IgD-negative memory B cell (primary cell): ENCODE results near the gene KCNQ1. TPM values are rescaled to one million over a fixed set of nuclear protein-coding genes. Genes with fewer than 3 reads are reported as not detected.

Experiments
- H3K27ac Mint-ChIP-seq, 3 donors: one replicate each; pipeline ENCODE4 v1.8.0; 2020 to 2022; ENCODE audit warnings: mild to moderate bottlenecking in 3 of 3, mixed read lengths in 3 of 3, moderate library complexity in 1 of 3
- H3K27me3 Mint-ChIP-seq: one replicate; pipeline ENCODE4 v1.8.0; 2021; ENCODE audit warnings: mixed read lengths
- H3K36me3 Mint-ChIP-seq: one replicate; pipeline ENCODE4 v1.8.0; 2020; ENCODE audit warnings: mild to moderate bottlenecking, mixed read lengths
- H3K4me1 Mint-ChIP-seq, 3 donors: one replicate each; pipeline ENCODE4 v1.8.0; 2020 to 2022; ENCODE audit warnings: mixed read lengths in 3 of 3, mild to moderate bottlenecking in 1 of 3
- H3K4me3 Mint-ChIP-seq, 4 donors: one replicate each; pipeline ENCODE4 v1.8.0; 2020 to 2022; ENCODE audit warnings: mild to moderate bottlenecking in 4 of 4, mixed read lengths in 4 of 4, moderate library complexity in 3 of 4
- H3K9me3 Mint-ChIP-seq, 3 donors: one replicate each; pipeline ENCODE4 v1.8.0; 2020 to 2021; ENCODE audit warnings: mixed read lengths in 3 of 3, mild to moderate bottlenecking in 1 of 3
- polyA plus RNA-seq: library from polyadenylated mRNA; unstranded; fragments of 300-500 nt; fragmentation: Illumina TruSeq; gene quantifications from one replicate; pipeline ENCODE4 v1.2.3, GENCODE V29; 2021

Gene KCNQ1
- polyA plus RNA-seq, 1 donor from 2014 or later: 20.5 TPM

DNA sequence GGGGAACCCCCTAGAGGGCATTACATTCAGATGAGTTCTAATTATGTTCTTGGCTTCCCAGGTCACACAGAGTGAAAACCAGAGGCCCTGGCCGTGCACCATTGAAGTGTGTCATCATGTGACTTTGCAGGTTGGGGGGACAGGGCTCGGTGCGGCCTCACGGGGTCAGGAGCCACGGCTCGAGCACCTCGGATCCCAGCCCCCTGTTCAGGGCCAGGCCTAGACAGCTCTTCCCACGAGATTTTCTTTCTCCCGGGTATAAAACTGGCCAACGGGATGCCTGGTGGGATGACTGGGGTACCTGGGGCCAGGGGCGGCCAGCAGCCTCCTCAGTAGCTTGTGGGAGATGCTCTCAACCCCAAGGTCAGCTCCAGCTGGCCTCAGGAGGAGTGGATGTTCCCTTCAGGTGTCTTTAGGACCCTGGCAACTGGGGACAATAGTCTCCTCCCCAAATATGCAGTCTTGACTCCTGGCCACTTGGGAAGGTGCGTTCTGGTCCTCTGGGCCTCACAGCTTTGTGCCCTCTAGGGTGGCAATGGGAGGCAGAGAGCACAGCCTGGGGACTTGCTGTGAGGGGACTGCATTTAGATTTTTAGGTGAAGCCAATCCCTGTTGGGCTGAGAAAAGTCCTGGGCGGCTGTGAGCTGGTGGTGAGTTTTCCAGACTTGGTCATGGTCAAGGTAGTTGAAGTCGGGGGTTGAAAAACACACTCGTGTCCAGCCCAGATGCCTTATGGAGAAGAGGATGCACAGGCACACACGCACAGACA lies 95.6 kb downstream of the KCNQ1 start:
- no peak overlapping the region for H3K27ac Mint-ChIP-seq
- no peak overlapping the region for H3K4me3 Mint-ChIP-seq
- H3K36me3 Mint-ChIP-seq: peaks cover 2% of the 10 kb centered on the region
- no peaks in the 10 kb centered on the region for H3K27me3 Mint-ChIP-seq
- peaks cover 18 to 20% (median 19%) of the 10 kb centered on the region in 3 donors for H3K4me1 Mint-ChIP-seq
- no peaks in the 10 kb centered on the region for H3K9me3 Mint-ChIP-seq

DNA sequence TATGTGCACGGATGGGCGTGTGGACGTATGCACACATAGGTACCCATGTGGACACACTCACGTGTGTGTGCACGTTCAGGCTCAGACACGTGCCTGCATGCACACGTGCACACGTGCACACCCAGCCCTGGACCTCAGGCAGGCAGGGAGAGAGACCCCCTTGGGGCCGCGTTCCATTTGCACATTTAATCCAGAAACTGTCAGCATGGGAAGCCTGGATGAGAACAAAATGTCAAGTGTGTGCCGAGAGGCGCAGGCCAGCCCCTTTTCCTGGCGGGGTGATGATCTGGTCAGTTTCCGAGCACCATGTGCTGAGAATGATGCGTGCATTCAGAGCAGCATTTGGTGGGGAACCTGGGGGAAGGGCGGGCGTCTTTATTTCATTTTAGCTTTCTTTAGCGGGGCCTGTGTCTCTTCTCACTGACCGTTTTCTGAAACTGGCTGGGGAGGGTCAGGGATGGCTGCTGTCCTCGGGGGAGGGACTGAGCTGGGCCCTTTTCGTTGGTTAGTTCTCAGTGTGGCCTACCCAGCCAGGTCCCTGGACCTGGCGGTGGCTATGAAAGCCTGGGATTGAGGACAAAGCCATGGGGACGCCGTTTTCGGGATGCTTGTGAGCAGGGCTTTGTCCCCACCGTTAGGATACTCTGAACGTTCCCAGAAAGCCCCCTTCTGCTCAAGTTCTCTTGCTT lies 96.3 kb downstream of the KCNQ1 start:
- Mint-ChIP-seq H3K4me3 (no peak overlapping the region), H3K27ac (no peak overlapping the region), H3K9me3 (no peaks in the 10 kb centered on the region), H3K4me1 (peaks cover 19 to 22% (median 21%) of the 10 kb centered on the region in 3 donors), H3K27me3 (no peaks in the 10 kb centered on the region), H3K36me3 (peaks cover 2% of the 10 kb centered on the region)

DNA sequence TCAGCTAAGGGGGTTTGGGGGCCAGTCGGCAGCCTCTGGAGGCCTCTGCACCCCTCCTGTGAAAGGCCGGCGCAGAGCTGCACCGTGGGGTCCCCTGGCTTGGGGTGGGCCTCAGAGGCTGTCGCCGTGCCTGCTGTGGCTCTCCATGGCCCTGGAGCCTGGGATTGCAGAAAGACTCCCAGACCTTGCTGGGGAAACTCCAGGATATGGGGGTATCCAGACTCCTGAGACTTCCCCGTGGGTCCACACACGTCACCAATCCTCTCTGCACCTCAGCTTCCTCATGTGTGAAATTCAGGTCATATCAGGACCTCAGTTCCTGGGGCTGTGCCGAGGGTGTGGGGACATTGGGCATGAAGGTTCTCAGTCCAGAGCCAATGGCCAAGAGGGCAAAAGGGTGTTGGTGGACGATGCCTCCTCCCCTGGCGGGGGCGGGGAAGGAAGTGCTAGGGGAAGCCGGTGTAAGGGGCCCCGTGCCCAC lies 97.1 kb downstream of the KCNQ1 start:
- H3K27ac Mint-ChIP-seq: no peak overlapping the region
- H3K27me3 Mint-ChIP-seq: no peaks in the 10 kb centered on the region

DNA sequence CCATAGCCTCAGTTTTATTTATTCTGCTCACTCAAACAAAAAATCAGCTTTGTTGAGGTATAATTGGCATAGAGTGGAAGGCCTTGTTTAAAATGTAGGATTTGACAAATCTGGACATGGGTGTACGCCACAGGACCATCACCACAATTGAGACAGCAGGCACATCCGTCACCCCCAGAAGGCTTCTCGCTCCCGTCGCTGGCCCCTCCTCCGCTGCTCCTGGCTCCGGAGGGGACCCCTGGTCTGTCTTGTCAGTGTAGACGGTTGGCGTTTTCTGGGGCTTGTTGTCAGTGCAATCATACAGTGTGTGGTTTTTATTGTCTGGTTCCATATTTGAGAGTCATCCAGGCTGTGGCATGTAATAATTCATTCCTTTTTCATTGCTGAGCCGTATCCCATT lies 97.6 kb downstream of the KCNQ1 start:
- Mint-ChIP-seq H3K4me1 (peaks cover 15 to 24% (median 23%) of the 10 kb centered on the region in 3 donors), H3K36me3 (peaks cover 5% of the 10 kb centered on the region), H3K27me3 (no peaks in the 10 kb centered on the region), H3K4me3 (no peak overlapping the region), H3K27ac (no peak overlapping the region), H3K9me3 (no peaks in the 10 kb centered on the region)

More for the DNA sequence above, 97.1 kb downstream of the KCNQ1 start:
- Mint-ChIP-seq H3K9me3 (no peaks in the 10 kb centered on the region), H3K4me1 (peaks cover 19 to 26% (median 26%) of the 10 kb centered on the region in 3 donors), H3K36me3 (peaks cover 4% of the 10 kb centered on the region), H3K4me3 (no peak overlapping the region)

GRCh38 chr11:2547806-2548205 lies 103.0 kb downstream of the KCNQ1 start:
- Mint-ChIP-seq H3K4me1 (peaks cover 19 to 25% (median 22%) of the 10 kb centered on the region in 3 donors), H3K36me3 (peaks cover 6% of the 10 kb centered on the region), H3K4me3 (no peak overlapping the region), H3K27me3 (no peaks in the 10 kb centered on the region), H3K27ac (no peak overlapping the region), H3K9me3 (no peaks in the 10 kb centered on the region)

GRCh38 chr11:2548596-2548995 lies 103.8 kb downstream of the KCNQ1 start:
- Mint-ChIP-seq H3K36me3 (peaks cover 6% of the 10 kb centered on the region), H3K9me3 (no peaks in the 10 kb centered on the region), H3K4me3 (no peak overlapping the region), H3K4me1 (peaks cover 15 to 25% (median 20%) of the 10 kb centered on the region in 3 donors), H3K27ac (no peak overlapping the region), H3K27me3 (no peaks in the 10 kb centered on the region)

DNA sequence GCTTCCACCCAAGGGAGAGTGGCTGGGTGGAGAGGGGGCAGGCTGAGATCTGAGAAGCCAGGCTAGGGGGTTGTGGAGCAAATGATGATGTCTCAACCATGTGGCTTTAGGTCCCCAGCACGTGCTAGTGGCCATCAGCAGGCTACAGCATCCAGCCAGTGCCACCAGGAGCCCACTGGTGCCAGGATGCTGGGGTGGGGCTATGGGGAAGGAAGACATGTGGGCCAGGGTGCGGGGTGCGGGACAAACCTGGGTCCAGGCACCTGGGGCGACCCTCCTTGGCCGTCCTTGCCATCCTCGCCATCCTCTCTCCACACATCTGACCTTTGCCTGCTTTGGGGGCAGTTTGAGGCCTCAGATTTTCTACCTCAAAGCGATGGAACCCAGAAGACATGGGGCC lies 104.3 kb downstream of the KCNQ1 start:
- no peak overlapping the region for H3K4me3 Mint-ChIP-seq
- H3K27ac Mint-ChIP-seq: no peak overlapping the region
- H3K9me3 Mint-ChIP-seq: no peaks in the 10 kb centered on the region
- H3K36me3 Mint-ChIP-seq: peaks cover 6% of the 10 kb centered on the region
- H3K27me3 Mint-ChIP-seq: no peaks in the 10 kb centered on the region
- peaks cover 11 to 25% (median 20%) of the 10 kb centered on the region in 3 donors for H3K4me1 Mint-ChIP-seq

DNA sequence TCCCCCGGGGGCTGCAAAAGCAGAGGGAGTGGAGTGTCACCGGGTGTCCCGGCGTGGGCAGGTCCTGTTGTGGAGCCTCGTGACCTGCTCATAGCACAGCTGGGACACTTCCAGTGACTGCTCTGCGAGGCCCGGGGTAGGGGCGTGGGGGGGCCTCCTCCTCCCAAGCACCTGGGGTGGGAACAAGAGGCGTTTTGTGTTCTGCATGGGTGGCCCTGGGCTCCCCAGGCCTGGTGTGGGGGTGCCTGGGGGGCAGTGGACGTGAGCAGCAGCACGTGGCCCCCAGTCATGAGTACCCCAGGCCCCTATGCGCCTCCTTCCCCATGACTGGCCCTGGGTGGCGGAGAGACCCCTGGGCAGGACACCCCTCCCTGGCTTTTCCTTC lies 104.7 kb downstream of the KCNQ1 start:
- H3K4me3 Mint-ChIP-seq: no peak overlapping the region
- H3K36me3 Mint-ChIP-seq: peaks cover 6% of the 10 kb centered on the region
- no peaks in the 10 kb centered on the region for H3K9me3 Mint-ChIP-seq
- peaks cover 11 to 24% (median 19%) of the 10 kb centered on the region in 3 donors for H3K4me1 Mint-ChIP-seq
- H3K27me3 Mint-ChIP-seq: no peaks in the 10 kb centered on the region
- no peak overlapping the region for H3K27ac Mint-ChIP-seq

DNA sequence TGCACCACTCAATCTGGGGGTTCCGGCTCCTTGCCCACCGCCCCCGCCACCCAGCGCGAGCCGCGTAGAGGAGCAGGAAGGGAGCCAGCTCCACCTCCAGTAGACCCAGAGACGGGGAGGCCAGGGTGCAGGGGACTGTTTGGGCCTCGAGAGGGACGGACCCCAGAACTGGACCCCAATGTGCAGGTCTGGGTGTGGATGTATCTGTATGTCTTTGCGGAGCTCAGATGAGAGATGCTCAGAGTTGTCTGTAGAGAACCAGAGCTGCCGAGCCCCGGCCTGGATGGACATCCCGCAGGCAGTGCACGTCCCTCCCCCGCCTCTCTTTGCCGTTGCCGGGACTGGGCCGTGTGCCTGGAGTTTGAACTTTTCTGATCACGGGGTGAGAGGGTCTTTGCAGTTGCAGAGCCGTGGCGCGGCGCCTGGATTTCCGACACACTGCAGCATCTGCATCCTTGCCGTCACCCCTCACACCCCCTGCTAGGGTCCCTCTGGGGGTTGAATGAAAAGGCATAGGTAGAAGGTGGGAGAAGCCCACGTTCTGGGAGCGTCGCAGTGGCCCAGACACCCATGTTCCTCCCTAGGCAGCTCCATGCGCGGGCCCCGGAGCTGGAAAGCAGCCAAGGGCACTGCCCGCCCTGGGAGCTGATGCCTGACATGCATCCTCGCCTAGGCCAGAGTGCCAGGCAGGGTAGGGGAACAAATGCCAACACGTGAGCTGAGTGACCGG lies 105.2 kb downstream of the KCNQ1 start:
- Mint-ChIP-seq H3K36me3 (peaks cover 6% of the 10 kb centered on the region), H3K9me3 (no peaks in the 10 kb centered on the region), H3K27ac (no peak overlapping the region), H3K4me3 (peak overlapping the region in 2 of 4 donors; percentile 12 to 37), H3K27me3 (no peaks in the 10 kb centered on the region), H3K4me1 (peaks cover 11 to 20% (median 16%) of the 10 kb centered on the region in 3 donors)

DNA sequence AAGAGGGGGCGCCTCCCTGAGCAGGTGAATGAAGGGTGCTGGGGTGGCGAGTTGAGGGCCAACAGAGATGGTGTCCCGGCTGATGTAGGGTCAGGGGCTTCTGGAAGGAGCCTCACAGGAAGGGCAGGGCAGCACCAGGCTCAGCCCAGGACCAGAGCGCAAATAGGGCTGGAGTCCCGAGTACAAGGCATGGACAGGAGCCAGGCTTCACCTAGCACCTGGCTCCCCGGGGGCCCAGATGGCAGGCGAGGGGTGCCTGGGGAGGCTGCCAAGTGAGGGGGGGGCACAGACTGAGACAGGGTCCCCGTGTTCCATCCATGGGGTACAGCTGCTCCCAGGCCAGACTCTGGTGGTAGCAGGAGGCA lies 105.8 kb downstream of the KCNQ1 start:
- peaks cover 6% of the 10 kb centered on the region for H3K36me3 Mint-ChIP-seq
- H3K27me3 Mint-ChIP-seq: no peaks in the 10 kb centered on the region
- peak overlapping the region in 2 of 4 donors; percentile 12 to 37 for H3K4me3 Mint-ChIP-seq
- H3K4me1 Mint-ChIP-seq: peaks cover 11 to 18% (median 13%) of the 10 kb centered on the region in 3 donors
- H3K27ac Mint-ChIP-seq: no peak overlapping the region
- no peaks in the 10 kb centered on the region for H3K9me3 Mint-ChIP-seq

- Mint-ChIP-seq H3K4me3 (no peak overlapping the region), H3K4me1 (peaks cover 11 to 17% (median 11%) of the 10 kb centered on the region in 3 donors), H3K27ac (peak overlapping the region in 1 of 3 donors; percentile 39), H3K9me3 (no peaks in the 10 kb centered on the region), H3K27me3 (no peaks in the 10 kb centered on the region), H3K36me3 (peaks cover 6% of the 10 kb centered on the region)
Observed at GRCh38 chr11:2551131-2551530, 106.3 kb downstream of the KCNQ1 start.

DNA sequence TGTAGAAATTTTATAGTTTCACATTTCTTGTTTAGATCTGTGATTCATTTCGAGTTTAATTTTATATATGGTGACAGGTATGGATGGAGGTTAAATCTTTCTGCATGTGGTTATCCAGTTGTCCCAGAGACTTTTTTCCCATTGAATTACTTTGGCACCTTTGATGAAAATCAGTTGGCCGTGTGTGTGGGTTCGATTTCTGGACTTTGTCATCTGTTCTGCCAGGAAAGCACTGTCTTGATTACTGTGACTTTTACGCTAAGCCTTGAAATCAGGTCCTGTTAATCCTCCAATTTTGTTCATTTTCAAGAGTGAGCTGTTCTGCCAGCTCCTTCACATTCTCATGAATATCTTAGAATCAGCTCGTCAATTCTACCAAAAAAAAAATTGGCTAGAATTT lies 107.4 kb downstream of the KCNQ1 start:
- Mint-ChIP-seq H3K27me3 (no peaks in the 10 kb centered on the region), H3K4me3 (no peak overlapping the region), H3K4me1 (peaks cover 12 to 22% (median 15%) of the 10 kb centered on the region in 3 donors), H3K36me3 (peaks cover 4% of the 10 kb centered on the region), H3K27ac (no peak overlapping the region), H3K9me3 (no peaks in the 10 kb centered on the region)

DNA sequence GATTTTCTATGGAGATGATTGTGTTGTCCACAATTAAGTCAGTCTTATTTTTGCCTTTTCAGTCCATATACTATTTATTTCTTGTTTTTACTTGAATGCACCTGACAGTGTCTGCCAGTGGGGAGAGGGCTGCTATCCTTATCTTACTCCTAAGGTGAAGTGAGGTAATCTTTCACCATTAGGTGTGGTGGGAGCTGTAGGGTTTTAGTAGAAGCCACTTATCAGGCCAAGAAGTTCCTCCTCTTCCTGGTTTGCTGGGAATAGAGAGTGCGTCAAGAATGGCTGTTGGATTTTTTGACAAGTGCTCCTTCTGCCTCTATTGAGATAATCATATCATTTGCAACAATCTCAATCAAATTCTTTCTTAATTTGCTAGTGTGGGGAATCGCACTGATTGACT lies 108.4 kb downstream of the KCNQ1 start:
- peaks cover 10 to 27% (median 19%) of the 10 kb centered on the region in 3 donors for H3K4me1 Mint-ChIP-seq
- no peaks in the 10 kb centered on the region for H3K27me3 Mint-ChIP-seq
- no peaks in the 10 kb centered on the region for H3K9me3 Mint-ChIP-seq
- no peaks in the 10 kb centered on the region for H3K36me3 Mint-ChIP-seq
- no peak overlapping the region for H3K4me3 Mint-ChIP-seq
- no peak overlapping the region for H3K27ac Mint-ChIP-seq

DNA sequence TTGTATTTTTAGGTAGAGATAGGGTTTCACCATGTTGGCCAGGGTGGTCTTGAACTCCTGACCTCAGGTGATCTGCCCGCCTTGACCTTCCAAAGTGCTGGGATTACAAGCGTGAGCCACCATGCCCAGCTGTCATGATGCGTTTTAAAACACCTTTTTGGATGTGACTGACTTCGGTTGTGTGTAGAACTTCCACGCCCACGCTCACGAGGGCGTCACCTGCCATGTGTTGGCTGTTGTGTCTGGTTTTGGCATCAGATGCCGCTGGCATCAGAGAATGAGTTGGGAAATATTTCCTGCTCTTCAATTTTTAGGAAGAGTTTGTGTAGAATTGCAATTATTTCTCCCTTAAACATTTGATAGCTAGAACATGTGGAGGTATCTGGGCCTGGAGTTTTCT lies 109.1 kb downstream of the KCNQ1 start:
- H3K36me3 Mint-ChIP-seq: no peaks in the 10 kb centered on the region
- no peaks in the 10 kb centered on the region for H3K27me3 Mint-ChIP-seq
- no peaks in the 10 kb centered on the region for H3K9me3 Mint-ChIP-seq
- no peak overlapping the region for H3K27ac Mint-ChIP-seq
- H3K4me1 Mint-ChIP-seq: peaks cover 10 to 27% (median 20%) of the 10 kb centered on the region in 3 donors
- peak overlapping the region in 1 of 4 donors; percentile 32 for H3K4me3 Mint-ChIP-seq
